ENCODE measurements around the gene ARHGAP27.
"Not testable (repeated sequence)": the region's sequence is repeated elsewhere in the genome, so short reads cannot be mapped to it uniquely, and the experiment has no call there.

The ARHGAP27 gene

GRCh38 chr17:45355087-45355486, 77.6 kb downstream of the ARHGAP27 start:
- DNase-seq, result no peak

- peak; percentile 16 for DNase-seq
These were observed 79.6 kb downstream of the ARHGAP27 start for GRCh38 chr17:45353043-45353442.

DNA sequence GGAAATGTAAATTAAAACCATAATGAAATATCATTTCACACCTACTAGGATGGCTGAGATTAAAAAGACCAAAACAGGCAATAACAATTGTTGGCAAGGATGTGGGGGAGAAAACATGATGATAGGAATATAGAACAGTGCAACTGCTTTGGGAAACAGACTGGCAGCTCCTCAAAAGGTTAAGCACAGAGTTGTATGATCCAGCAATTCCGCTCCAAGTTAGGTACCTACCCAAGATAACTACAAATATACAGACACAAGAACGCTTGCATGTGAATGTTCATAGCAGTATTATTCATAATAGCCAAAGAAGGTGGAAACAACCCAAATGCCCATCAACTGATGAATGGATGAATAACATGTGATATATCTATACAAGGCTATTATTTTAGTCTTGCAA, 80.8 kb downstream of the ARHGAP27 start:
- DNase-seq, result no peak

GRCh38 chr17:45347444-45347843, 85.2 kb downstream of the ARHGAP27 start:
- no peak for DNase-seq

DNA sequence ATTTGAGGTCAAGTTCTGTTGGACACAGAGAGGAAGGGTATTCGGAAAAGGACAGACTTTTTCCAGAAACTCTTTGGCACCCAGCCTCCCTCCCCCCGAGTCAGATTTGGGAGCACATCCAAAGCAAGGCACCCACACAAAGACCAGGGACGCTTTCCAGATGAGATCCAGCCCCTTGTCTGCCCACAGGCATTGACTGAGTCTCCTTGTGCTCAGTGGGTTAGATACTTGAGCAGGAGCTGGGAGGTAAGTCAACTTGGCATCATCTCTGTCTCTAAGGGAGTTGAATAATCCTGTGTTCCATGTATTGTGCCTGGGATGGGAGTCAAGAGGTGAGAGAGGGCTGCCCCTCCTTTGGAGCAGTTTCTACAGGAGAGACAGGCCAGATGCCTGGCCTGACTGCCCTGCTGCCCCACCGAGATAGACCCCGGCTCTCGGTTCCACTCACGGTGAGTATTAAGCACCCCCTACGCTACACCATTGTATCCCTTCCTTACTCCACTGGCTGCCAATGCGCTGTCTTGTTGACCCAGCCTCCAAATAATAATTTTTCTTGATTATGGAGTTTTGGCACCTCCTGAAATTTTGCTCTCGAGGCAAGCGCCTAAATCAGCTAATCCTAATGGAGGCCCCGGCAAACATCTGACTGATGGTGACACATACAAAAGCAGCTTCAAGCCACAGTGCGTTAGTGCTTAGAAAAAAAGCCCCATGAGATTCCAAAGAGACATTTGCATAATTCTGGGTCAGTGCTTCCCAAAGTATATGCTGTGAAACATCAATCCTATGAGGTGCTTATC, 86.3 kb downstream of the ARHGAP27 start:
- no peak for DNase-seq

DNA sequence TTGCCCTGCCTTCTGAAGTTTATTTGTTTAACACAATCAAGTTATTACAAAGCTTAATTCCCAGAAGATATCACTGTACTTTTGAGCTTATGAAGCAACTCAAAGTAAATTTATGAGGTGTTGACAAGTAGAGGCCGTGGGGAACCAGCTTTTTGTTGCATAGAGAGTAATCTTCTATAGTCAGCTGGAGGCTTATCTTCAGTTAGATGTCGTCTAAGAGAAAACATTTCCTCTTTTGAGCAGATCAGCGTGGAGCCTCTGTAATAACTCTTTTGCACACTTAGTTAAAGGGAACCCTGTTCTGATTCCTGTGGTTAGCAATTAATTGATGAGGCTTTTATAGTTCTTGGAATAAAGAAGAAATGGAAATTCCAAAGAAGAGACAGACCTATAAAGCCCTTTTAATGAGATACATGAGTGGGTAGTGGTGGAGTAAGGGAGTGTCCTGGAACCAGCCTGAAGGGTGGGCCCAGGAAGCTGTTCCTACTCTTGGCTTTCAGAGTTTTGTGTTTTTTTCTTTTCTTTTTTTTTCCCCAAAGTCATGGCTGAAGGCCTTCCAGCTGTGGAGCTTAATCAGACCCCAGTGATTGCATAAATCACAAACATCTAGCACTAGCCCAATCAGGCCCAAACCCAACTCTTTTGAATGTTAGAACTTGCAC, 87.0 kb downstream of the ARHGAP27 start:
- no peak for DNase-seq

- no peak for DNase-seq
These were observed 87.5 kb downstream of the ARHGAP27 start for GRCh38 chr17:45345246-45345553.

- DNase-seq, result not testable (repeated sequence)
These were observed 88.6 kb downstream of the ARHGAP27 start for GRCh38 chr17:45343967-45344664.
